Lower lobe of right lung (tissue), 2 donors: Measurements from ENCODE around the gene ATRIP. TPM values are rescaled to one million over a fixed set of nuclear protein-coding genes. Genes with fewer than 3 reads are reported as not detected.

Experiments used
- ATAC-seq, 2 donors: fragments of 200-7000 bp; cut with Tn5 transposase; one replicate each; pipeline ENCODE4 v1.9.1; 2020 to 2022; ENCODE audit warnings: mild to moderate bottlenecking in 2 of 2, moderate library complexity in 2 of 2
- DNase-seq: peaks from one replicate; pipeline ENCODE4 v3.0.0-alpha.2; 2020
- H3K27ac ChIP-seq: fragments of 200-600 bp; one replicate; pipeline ENCODE4 v1.8.0; 2022
- H3K27me3 ChIP-seq: fragments of 200-600 bp; one replicate; pipeline ENCODE4 v1.8.0; 2022; ENCODE audit warnings: low read depth
- H3K36me3 ChIP-seq: fragments of 200-600 bp; one replicate; pipeline ENCODE4 v1.8.0; 2022; ENCODE audit warnings: mild to moderate bottlenecking
- H3K4me1 ChIP-seq: fragments of 200-600 bp; one replicate; pipeline ENCODE4 v1.8.0; 2022
- H3K4me3 ChIP-seq: fragments of 200-600 bp; one replicate; pipeline ENCODE4 v1.8.0; 2022; ENCODE audit warnings: mild to moderate bottlenecking
- H3K9me3 ChIP-seq: fragments of 200-600 bp; one replicate; pipeline ENCODE4 v1.8.0; 2022
- intact Hi-C: fragments of 100-400 bp; cut with DNase I; formaldehyde crosslinking; loops from one replicate; pipeline ENCODE4 v1.11.0; 2022
- total RNA-seq: library from RNA; stranded (reverse); fragmentation: NEBNext Ultra II Directional; extraction: Animal tissue kit (Norgen Biotek cat#: 25700); gene quantifications from one replicate; pipeline ENCODE4 v1.2.1, GENCODE V29; 2021
- TF ChIP-seq, protein P1 (sequence below): fragments of 200-600 bp; IDR thresholded peaks from one replicate; pipeline ENCODE4 v1.8.0; 2022; ENCODE audit warnings: antibody characterized with exemption, mild to moderate bottlenecking
- donor health status: DM: no; HTN: yes; CAD: no; lungs with severe emphysema.

Gene ATRIP
- total RNA-seq, 1 donor from 2014 or later: 5.9 TPM

DNA sequence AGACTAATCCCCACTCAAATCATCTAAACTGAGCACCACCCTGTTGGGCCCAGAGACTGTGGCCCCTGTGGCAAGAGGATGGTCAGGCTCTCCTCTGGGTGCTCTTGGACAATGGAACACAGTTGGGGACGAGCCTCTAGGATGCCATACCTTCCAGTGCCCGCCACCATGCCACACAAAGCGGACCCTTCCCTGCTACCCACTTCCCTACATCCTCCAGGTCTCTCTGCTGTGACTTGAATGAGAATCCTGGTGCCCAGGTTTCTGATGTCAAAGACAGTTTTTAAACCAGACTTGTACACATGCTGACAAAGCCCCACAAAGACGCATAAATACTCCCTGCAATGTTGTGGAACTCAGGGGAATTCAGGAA, 11.3 kb upstream of the ATRIP start:
- ATAC-seq (no peak), DNase-seq (no peak)
- TF ChIP-seq, protein P1, sequence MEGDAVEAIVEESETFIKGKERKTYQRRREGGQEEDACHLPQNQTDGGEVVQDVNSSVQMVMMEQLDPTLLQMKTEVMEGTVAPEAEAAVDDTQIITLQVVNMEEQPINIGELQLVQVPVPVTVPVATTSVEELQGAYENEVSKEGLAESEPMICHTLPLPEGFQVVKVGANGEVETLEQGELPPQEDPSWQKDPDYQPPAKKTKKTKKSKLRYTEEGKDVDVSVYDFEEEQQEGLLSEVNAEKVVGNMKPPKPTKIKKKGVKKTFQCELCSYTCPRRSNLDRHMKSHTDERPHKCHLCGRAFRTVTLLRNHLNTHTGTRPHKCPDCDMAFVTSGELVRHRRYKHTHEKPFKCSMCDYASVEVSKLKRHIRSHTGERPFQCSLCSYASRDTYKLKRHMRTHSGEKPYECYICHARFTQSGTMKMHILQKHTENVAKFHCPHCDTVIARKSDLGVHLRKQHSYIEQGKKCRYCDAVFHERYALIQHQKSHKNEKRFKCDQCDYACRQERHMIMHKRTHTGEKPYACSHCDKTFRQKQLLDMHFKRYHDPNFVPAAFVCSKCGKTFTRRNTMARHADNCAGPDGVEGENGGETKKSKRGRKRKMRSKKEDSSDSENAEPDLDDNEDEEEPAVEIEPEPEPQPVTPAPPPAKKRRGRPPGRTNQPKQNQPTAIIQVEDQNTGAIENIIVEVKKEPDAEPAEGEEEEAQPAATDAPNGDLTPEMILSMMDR: no peak
- H3K9me3 ChIP-seq: no peaks in the 10 kb centered on the region
- intact Hi-C loops: loop anchor here (5.0 kb wide), 1 partner anchor 33 kb away; no protein-coding TSS in a partner anchor
- H3K36me3 ChIP-seq: peaks cover 14% of the 10 kb centered on the region
- peak overlapping the region; percentile 54 for H3K27ac ChIP-seq
- H3K4me3 ChIP-seq: no peak overlapping the region
- H3K4me1 ChIP-seq: peaks cover 41% of the 10 kb centered on the region
- H3K27me3 ChIP-seq: no peaks in the 10 kb centered on the region

DNA sequence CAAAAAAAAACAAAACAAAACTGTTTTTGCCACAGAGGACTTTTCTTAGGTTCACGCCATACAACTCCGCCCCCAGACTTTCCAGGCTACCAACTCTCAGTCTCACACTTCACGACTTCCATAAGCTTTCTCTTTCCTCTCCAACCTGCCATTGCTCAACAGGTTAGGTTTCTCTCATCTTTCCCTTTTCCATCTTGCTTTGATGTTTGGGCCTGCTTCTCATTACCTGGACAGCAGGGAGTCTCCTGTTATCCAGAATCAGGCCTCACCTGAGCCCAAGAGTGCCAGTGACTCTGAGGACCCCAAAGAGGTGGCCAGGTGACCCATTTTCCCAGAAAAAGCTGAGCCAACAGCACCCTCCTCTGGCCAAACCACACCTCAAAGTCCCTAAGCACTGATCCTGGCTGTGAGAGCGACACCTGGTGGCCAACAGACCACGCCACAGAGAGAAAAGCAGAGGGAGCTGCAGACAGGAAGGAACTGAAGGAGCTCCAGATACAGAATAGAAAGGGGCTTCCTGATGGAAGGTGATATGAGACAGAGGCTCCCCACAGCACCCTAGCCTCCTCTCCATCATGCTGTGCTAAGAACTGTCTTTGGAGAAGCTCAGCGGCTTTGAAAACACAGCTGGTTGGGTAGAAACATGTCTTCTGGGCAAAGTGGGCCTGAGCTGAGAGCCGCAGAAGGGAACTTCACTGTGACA, 10.6 kb upstream of the ATRIP start:
- TF ChIP-seq, protein P1: peak; percentile 99
- peak; percentile 61 to 70 for ATAC-seq
- Histone ChIP-seq H3K27ac (peak overlapping the region; percentile 54), H3K36me3 (peaks cover 14% of the 10 kb centered on the region), H3K27me3 (no peaks in the 10 kb centered on the region), H3K9me3 (no peaks in the 10 kb centered on the region), H3K4me1 (peaks cover 35% of the 10 kb centered on the region), H3K4me3 (no peak overlapping the region)
- intact Hi-C loops: loop anchor here (5.0 kb wide), 1 partner anchor 34 kb away; no protein-coding TSS in a partner anchor
- peak; percentile 87 for DNase-seq

DNA sequence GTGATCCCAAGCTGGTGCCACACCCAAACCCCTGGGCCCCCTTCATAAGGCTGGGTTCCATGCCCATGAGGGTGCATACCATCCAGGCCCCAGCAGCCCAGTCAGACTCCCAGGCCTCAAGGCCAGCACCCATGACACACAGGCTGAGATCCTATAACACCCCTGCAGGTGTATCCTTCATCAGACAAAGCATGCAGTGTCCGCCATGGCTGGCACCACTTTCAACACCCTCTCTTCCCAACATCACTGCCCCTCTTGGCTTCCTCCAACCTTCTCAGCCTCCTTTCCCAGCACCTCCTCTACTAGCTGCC, 10.1 kb upstream of the ATRIP start:
- Histone ChIP-seq H3K27ac (no peak overlapping the region), H3K36me3 (peaks cover 16% of the 10 kb centered on the region), H3K4me1 (peaks cover 40% of the 10 kb centered on the region), H3K9me3 (no peaks in the 10 kb centered on the region), H3K27me3 (no peaks in the 10 kb centered on the region), H3K4me3 (no peak overlapping the region)
- ATAC-seq: no peak
- intact Hi-C loops: loop anchor here (5.0 kb wide), 1 partner anchor 34 kb away; no protein-coding TSS in a partner anchor
- DNase-seq: no peak
- TF ChIP-seq, protein P1: no peak

DNA sequence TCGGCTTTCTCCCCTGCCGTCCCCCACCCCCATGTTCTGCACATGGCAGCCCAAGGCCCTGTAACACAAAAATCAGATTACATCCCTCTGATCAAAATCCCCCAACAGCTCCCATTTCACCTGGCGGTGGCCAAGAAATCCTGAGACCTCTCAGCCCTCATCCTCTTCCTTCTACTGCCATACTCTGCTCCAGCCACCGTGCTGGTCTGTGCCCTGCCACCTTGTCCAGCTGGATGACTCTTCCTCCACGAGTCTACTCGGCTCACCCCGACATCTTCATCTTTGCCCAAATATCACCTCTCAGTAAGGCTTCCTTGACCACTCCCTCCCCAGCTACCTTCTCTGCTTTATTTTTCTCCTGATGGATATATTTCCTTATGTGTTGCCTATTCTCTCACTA, 9.7 kb upstream of the ATRIP start:
- Histone ChIP-seq H3K36me3 (peaks cover 20% of the 10 kb centered on the region), H3K27ac (no peak overlapping the region), H3K4me3 (no peak overlapping the region), H3K27me3 (no peaks in the 10 kb centered on the region), H3K4me1 (peaks cover 44% of the 10 kb centered on the region), H3K9me3 (no peaks in the 10 kb centered on the region)
- DNase-seq (no peak), ATAC-seq (no peak)
- intact Hi-C loops: loop anchor here (5.0 kb wide), 1 partner anchor 35 kb away; no protein-coding TSS in a partner anchor
- TF ChIP-seq, protein P1: no peak

DNA sequence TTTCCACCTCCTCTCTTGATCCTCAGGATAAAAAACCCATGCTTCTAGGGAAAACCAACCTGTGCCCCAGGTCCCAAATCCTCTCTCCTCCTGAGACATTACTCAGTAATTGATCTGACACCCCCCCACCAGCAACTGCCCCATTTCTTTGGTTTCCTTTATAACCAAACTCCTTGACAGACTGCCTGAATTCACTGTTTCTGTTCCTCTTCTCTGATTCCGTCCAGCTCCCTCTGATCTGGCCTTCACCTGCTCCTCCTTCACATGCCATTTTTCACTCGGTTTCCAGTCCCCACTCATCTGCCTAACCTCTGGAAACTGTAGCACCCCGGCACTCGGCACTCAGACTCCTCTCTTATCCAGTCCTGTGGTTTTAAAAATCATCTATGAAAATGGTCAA, 8.7 kb upstream of the ATRIP start:
- DNase-seq: no peak
- H3K36me3 ChIP-seq: peaks cover 22% of the 10 kb centered on the region
- no peaks in the 10 kb centered on the region for H3K27me3 ChIP-seq
- TF ChIP-seq, protein P1: no peak
- H3K4me1 ChIP-seq: peaks cover 46% of the 10 kb centered on the region
- intact Hi-C loops: loop anchor here (5.0 kb wide), 1 partner anchor 36 kb away; no protein-coding TSS in a partner anchor
- no peak for ATAC-seq
- H3K27ac ChIP-seq: no peak overlapping the region
- no peak overlapping the region for H3K4me3 ChIP-seq
- no peaks in the 10 kb centered on the region for H3K9me3 ChIP-seq
